HG03575 (cell line): ENCODE data around the gene AREL1.

Experiments
- ATAC-seq: cut with Tn5 transposase; IDR thresholded peaks from one replicate; pipeline ENCODE4 v1.9.1; 2021; ENCODE audit not compliant: unreplicated experiment, insufficient number of reproducible peaks, low FRiP score; ENCODE audit errors: extremely low read depth

Gene AREL1

DNA sequence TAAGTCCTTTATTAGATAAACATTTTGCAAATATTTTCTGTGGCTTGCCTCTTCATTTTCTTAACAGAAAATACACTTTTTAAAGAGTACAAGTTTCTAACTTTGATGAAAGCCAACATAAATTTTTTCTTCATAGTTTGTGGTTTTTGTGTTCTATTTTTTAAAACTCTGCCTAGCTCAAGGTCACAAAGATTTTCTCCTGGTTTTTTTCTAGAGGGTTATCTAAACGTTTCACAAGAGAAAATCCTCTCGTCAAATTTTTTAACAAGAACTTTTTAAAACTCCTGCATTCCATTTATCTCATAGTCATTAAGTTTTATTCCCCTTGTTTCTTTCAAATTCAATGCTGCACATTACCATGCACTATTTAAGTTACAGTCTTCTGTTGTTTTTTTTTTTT is 8.2 kb downstream of the AREL1 start:
- no peak for ATAC-seq

- no peak for ATAC-seq
Observed at GRCh38 chr14:74703043-74703442, 9.8 kb downstream of the AREL1 start.

GRCh38 chr14:74702293-74702692 is 10.6 kb downstream of the AREL1 start:
- ATAC-seq: no peak

DNA sequence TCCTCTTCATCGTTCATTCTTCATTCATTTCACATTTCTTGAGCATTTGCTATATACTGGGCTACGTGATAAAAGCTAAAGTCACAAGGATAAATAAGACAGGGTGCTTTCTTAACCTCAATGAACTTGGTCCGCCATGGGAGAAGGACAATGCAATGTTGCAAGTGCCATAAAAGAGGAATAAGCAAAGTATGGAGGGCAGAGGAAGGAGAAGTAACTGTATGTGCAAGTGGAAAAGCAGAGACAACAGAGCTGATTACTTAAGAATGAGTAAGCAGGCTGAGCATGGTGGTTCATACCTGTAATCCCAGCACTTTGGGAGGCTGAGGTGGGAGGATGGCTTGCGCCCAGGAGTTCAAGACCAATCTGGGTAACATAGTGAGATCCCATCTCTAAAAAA is 14.4 kb downstream of the AREL1 start:
- no peak for ATAC-seq

DNA sequence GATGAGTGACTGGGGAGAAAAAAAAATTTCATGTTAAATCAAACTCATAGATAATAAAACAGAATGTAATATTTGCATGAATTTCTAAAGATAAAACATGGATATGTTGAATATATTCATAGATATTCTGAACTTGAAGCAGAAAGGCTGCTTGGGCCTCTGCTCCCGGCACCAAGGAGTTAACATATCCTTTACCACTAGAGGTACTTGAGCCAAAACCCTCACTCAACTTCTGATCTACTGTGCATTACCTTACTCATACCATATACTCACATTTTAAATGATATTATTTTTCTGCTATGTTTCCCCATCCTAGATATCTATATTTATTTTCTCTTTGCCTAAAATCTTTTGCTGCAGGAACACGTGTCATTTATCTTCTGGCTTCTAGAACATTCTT is 14.9 kb downstream of the AREL1 start:
- ATAC-seq: no peak

GRCh38 chr14:74697543-74697942 is 15.3 kb downstream of the AREL1 start:
- ATAC-seq: no peak

DNA sequence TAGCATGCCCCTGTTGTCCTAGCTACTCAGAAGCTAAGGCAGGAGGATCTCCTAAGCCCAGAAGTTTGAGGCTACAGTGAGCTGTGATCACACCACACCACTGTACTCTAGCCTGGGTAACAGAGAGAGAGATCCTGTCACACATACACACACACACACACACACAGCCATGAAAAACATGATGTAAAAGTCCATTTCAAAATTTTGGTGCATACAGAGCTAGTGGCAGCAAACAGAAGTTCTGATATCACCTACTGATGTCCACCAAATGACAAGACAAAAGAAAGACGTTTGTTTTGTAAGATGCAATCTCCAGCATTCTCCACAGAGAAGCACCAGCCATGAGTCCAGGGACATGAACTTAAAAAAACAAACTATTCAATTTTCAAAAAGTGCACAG is 15.9 kb downstream of the AREL1 start:
- no peak for ATAC-seq

DNA sequence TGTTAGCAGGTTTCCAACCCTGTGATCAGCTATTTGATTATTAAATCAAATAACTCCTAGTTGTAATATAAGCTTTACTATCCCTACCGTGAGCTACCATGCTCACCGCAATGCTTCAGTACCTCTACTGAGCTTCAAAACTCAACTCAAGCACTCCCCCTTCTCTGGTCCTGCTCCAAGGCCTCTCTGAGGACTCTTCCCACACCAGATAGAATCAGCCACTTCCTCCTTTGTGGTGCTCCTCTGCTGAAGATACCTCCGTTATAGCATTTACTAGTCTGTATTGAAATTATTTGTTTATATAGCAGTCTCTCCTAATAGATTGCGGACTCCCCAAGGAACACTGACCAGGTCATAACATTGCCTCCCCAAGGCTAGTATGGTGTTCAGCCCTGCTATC is 17.5 kb downstream of the AREL1 start:
- no peak for ATAC-seq

DNA sequence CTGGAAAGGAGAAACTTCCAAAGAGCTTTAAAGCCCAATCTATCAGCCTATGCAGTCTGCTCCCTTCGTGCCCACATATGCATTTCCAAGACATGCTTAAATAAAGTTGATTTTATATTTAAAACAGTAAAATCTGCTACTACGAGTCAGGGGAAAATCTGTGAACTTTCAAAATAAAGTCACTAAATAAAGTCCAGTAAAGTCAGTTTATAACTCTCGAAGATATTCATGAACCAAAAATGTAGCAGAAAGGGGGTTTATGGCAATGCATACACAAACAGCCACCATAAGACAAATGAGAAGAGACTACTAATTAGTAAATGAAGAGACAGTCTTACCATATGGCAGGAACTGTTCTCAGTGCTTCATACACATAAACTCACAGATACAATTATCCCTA is 19.7 kb downstream of the AREL1 start:
- ATAC-seq: no peak

- ATAC-seq: no peak
Observed at GRCh38 chr14:74691456-74691855, 21.4 kb downstream of the AREL1 start.

DNA sequence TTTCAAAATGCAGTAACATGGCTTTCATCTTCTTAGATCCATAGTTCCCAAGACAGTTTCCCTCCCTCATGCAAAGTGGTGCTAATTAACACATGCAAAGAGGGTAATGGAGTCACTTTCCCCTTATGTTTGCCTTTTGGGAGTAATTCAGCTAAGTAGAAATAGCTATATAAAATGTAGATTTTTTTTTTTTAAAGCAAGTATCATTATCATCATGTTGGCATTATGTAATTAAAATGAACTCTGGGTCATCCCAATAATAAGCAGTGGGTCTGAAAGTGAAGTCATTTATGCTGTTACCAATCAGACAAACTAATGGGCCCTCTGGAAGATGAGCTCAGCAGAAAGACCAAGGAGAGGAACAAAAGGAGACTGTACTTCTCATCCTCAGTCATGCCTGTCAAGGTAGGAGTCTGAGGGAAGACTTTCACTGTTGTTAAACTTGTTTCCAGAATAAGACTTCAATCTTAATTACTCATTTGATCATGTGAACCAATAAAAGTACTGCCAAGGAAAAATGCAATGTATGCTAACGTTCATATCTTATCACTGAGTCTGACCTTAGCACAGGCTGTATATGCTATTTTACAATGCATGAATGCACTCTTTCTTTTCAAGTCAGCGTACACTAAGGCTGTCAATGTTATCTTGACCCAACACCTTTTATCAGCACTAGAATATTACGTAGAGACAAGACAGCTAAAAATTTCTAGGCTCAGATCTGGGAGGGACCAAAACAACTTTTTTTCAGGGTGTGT is 26.8 kb downstream of the AREL1 start:
- no peak for ATAC-seq

DNA sequence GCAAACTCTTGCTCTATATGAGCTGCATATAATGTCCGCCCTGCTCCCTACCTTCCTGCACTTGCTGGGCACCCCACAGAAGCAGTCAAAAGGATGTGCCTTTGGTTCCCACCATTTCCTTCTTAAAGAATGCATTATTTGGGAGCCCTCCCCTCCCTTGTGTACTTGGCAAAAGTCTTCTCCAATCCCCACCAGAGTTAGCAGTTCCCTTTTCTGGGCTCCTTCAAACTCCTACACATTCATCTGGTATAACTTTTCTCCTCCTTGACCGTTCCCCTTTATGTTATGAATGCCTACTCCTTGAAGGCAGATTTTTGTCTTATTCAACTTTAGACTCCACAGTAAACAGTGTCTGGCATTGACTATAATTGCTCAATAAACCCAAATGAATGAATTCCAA is 27.8 kb downstream of the AREL1 start:
- ATAC-seq: no peak

DNA sequence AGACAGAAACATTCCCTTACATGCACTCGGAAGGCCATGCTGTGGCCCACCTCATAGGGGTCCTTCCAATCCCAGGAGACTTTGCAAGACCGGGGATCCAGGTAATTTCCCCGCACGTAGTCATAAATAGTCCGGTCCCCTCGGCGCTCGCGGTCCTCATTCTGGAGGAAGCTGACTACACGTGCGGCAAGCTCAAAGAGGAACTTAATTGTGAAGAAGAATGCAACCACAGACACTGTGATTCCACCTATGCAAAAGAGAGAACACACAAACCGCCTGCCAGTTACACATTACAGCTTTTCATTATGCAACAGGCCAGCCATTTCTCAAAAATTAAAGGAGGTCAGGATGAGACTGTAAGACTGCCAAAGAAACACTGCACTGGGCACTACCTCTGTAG is 28.4 kb downstream of the AREL1 start:
- ATAC-seq: no peak

- no peak for ATAC-seq
Observed at GRCh38 chr14:74683406-74683805, 29.5 kb downstream of the AREL1 start.

GRCh38 chr14:74682169-74682952 is 30.5 kb downstream of the AREL1 start:
- no peak for ATAC-seq

DNA sequence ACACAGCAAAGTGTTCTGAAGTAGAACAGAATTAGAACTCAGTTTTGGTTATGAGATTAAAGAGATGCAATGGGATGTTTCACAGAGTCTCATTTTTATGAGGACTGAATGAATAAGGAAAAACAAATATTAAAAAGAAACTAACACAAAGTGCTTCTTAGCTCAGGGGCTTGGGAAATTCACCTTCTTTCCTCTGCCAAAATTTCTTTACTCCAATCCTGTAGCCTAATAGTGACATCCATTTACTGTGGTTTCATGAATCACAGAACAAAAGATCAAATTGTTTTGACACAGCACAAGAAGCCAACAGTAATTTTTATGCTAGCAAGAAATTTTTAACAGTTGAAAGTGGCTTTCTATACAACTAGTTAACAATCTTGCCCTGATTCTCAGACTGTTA is 37.7 kb downstream of the AREL1 start:
- no peak for ATAC-seq

DNA sequence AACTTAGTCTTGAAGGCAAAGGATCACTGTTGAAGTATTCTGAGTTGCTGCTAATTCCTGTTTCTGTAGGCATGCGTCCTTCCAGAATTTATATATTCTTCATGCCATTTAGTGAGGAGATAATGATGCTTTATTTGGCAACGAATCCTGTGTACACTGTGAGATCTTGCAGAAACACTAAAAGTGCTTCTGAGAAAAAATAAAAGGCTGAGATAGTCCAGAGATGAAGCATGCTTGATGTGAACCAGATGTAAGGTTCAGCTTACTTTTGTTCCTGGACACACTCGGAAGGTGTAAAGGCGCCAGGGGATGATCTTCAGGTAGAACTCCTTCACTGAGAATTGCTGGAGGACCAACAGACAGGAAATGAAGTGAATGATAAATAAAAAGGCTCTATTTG is 39.1 kb downstream of the AREL1 start:
- ATAC-seq: no peak

DNA sequence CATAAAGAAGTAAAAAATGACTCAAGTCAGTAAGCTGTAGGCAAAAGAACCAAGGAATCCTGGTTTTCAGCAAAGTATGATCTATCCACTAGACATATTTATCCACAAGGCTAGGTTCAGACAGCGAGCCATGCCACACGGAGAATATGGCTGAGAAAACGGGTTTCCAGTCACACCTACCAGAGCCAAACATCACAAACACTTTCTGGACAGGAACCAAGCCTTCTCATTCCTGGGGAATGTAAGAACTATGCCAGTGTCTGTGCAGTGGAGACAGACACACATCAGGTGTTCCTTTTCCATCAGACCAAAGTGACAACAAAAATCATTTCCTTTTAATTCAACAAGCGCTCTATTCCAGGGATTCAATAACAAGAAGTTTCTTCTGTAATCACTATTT is 41.1 kb downstream of the AREL1 start:
- ATAC-seq: no peak

DNA sequence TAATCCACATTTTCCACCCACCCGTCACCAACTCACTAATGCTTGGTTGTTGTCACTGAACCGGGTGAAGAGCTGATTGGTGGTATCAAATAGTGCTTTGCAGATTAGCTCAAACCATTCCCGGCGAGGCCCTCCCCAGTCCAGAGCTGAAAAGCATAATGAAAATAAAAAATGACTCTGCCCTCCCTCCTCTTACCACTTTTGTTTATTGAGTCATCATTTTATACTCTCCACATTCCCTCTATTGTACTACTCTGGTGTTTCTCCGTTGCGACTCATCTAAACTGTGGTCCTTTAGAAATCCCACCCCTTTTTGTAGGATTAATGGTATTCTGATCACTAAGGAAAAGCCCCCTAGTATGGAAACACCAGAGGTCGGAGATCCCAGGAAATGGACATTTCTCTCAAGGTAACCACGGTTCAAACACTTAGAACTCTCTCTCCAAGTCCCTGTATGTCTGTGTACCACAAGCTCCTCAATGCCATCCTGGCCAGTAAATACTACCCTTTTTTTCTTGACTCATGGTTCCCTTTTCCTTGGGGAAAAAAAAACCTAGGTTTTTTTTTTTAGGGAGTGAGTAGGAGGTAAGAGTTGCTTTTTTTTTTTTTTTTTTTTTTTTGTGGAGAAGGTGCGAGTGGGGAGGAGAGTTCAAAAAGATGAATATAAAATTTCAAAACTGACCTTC is 42.0 kb downstream of the AREL1 start:
- ATAC-seq: no peak

DNA sequence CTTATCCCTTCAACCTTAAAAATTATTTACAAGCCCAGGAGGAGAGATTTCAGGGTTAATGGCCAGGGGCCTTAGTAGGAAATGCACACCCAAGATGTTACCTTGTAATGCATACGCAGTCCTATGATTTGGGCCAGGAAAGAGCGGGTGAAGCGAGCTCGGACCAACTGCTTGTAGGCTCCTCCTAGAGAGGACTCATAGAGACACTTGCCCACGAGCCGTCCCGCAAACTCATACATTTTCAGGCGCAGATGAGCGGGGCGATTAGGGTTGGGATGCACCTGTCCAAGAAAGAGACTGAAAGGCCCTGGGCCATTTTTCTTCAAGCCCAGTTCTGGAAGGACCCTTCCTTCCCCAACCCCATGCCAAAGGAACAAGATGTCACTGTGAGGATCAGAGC is 43.0 kb downstream of the AREL1 start:
- ATAC-seq: no peak
